Karpas-422 (cell line): Measurements from ENCODE around the gene CDC37L1. TPM values are rescaled to one million over a fixed set of nuclear protein-coding genes. Genes with fewer than 3 reads are reported as not detected.
"Not testable (repeated sequence)": the region's sequence is repeated elsewhere in the genome, so short reads cannot be mapped to it uniquely, and the experiment has no call there.

Experiments used
- DNase-seq: peaks from one replicate; pipeline ENCODE4 v3.0.0-alpha.2; 2015
- H2AFZ ChIP-seq: fragments of 200-600 bp; sonication (generic); 2 replicates; pipeline ENCODE4 v1.6.1; 2014; ENCODE audit warnings: antibody characterized with exemption, low read length, mixed read lengths
- H3K27ac ChIP-seq: fragments of 200-600 bp; sonication (generic); 2 replicates; pipeline ENCODE4 v1.5.1; 2014; ENCODE audit warnings: mild to moderate bottlenecking, low read length, moderate library complexity
- H3K27me3 ChIP-seq: fragments of 200-600 bp; sonication (generic); 2 replicates; pipeline ENCODE4 v1.6.1; 2014; ENCODE audit warnings: low read length, mixed read lengths
- H3K36me3 ChIP-seq: fragments of 200-600 bp; sonication (generic); 2 replicates; pipeline ENCODE4 v1.6.1; 2014; ENCODE audit warnings: low read length, mixed read lengths; ENCODE audit not compliant: insufficient read depth
- H3K4me1 ChIP-seq: fragments of 200-600 bp; sonication (generic); 2 replicates; pipeline ENCODE4 v1.6.1; 2014; ENCODE audit warnings: mild to moderate bottlenecking, low read length, mixed read lengths
- H3K4me2 ChIP-seq: fragments of 200-600 bp; sonication (generic); 2 replicates; pipeline ENCODE4 v1.6.1; 2014; ENCODE audit warnings: low read length, low read depth, mild to moderate bottlenecking; ENCODE audit not compliant: poor library complexity, severe bottlenecking
- H3K4me3 ChIP-seq: fragments of 200-600 bp; sonication (generic); 2 replicates; pipeline ENCODE4 v1.5.1; 2014; ENCODE audit warnings: mild to moderate bottlenecking, antibody characterized with exemption, low read length, mixed read lengths
- H3K79me2 ChIP-seq: fragments of 200-600 bp; sonication (generic); 2 replicates; pipeline ENCODE4 v1.6.1; 2014; ENCODE audit warnings: mild to moderate bottlenecking, low read length, mixed read lengths
- H3K9ac ChIP-seq: fragments of 200-600 bp; sonication (generic); 2 replicates; pipeline ENCODE4 v1.6.0; 2014; ENCODE audit warnings: low read length
- H3K9me2 ChIP-seq: fragments of 200-600 bp; sonication (generic), shearing (Covaris generic); replicated peaks from 2 replicates; pipeline ENCODE4 v1.6.0; 2014; ENCODE audit warnings: mild to moderate bottlenecking, low read length, moderate library complexity; ENCODE audit not compliant: insufficient read depth
- H3K9me3 ChIP-seq: fragments of 300-700, 200-600 bp; sonication (generic); 2 replicates; pipeline ENCODE4 v1.6.1; 2014; ENCODE audit warnings: low read length, mixed read lengths
- H4K20me1 ChIP-seq: fragments of 200-600 bp; sonication (generic); 2 replicates; pipeline ENCODE4 v1.6.1; 2014; ENCODE audit warnings: mild to moderate bottlenecking, antibody characterized with exemption, low read length, low read depth; ENCODE audit not compliant: insufficient read depth
- total RNA-seq: library from RNA; depleted of rRNA; stranded (reverse); fragments of >200 nt; shearing (Covaris generic); gene quantifications from 2 replicates; pipeline ENCODE4 v1.2.3, GENCODE V29; 2014; ENCODE audit warnings: low replicate concordance

CDC37L1 gene
- total RNA-seq, 1 experiment from 2014 or later = 12.0 TPM

DNA sequence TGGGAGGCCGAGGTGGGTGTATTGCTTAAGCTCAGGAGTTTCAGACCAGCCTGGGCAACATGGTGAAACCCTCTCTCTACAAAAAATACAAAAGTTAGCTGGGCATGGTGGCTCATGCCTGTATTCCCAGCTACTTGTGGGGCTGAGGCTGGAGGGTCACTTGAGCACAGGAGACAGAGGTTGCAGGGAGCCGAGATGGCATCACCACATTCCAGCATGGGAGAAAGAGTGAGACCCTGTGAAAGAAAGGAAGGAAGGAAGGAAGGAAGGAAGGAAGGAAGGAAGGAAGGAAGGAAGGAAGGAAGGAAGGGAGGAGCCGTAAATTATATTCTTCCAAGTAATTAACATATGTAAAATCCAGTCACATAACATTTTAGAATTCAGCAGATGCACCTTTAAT is 23.2 kb upstream of the CDC37L1 start:
- H3K36me3 ChIP-seq, DNase-seq, H3K9me3 ChIP-seq, H3K27me3 ChIP-seq, H3K4me3 ChIP-seq, H4K20me1 ChIP-seq, H3K4me2 ChIP-seq, H3K4me1 ChIP-seq, H3K27ac ChIP-seq, H3K9me2 ChIP-seq, H2AFZ ChIP-seq, H3K79me2 ChIP-seq, H3K9ac ChIP-seq: not testable (repeated sequence)

DNA sequence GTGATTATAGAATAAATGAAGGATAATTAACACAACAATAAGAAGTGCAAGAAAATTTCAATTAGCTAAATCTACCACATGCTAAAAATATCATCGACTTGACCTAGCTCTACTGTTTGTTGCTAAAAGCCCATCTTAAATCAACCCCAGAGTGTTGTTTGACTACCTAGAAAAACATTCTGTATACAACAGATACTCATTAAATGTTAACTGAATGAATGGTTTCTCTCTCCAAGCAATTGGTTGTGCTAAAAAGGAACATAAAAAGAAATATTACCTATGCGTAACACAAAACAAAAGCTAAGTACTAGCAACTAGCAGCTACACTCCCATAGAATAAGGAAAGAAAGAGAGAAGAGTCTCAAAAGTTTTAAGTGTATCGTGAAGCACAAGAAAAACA is 22.7 kb upstream of the CDC37L1 start:
- H3K4me1 ChIP-seq = peaks cover under 1% of the 10 kb centered on the region; the same call in 1 of the 2 replicates
- DNase-seq = no peak
- H3K27me3 ChIP-seq = no peaks in the 10 kb centered on the region
- no peaks in the 10 kb centered on the region for H4K20me1 ChIP-seq
- H3K79me2 ChIP-seq = no peaks in the 10 kb centered on the region
- no peak overlapping the region for H2AFZ ChIP-seq
- no peaks in the 10 kb centered on the region for H3K9me2 ChIP-seq
- H3K27ac ChIP-seq = no peak overlapping the region
- no peak overlapping the region for H3K4me2 ChIP-seq
- no peaks in the 10 kb centered on the region for H3K36me3 ChIP-seq
- H3K9ac ChIP-seq = no peak overlapping the region
- no peaks in the 10 kb centered on the region for H3K9me3 ChIP-seq
- H3K4me3 ChIP-seq = no peak overlapping the region

DNA sequence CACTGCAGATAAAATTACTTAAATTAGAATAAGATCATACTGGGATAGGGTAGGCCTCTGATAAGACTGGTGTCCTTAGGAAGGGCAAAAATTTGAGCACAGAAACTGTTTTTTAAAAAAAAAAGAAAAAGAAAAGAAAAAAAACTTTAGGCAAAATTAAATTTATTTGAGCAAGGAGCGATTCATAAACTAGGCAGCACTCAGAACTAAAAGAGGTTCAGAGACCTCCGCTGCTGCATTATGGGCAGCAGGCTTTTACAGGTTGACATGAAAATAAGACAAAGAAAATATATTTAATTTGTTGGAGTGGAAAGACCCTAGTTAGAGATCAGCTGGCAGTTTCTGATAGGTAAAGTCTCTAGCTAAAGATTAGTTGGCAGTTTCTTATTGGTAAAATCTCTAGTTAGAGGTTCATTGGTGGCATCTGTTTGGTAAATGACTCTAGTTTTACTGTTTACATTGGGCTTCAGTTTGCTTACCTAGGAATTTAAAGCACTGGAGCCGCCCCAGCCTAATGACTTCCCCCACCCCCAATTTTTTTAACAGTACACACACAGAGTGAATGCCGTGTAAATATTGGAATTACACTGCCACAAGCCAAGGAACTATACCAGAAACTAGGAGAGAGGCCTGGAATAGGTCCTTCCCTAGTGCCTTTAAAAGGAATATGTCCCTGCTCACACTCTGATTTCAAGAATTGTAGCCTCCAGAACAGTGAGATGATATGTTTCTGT is 21.8 kb upstream of the CDC37L1 start:
- Histone ChIP-seq H3K9ac (no peak overlapping the region), H3K4me3 (no peak overlapping the region), H3K4me1 (peaks cover 4% of the 10 kb centered on the region; the same call in 1 of the 2 replicates), H3K4me2 (no peak overlapping the region), H4K20me1 (no peaks in the 10 kb centered on the region), H3K36me3 (no peaks in the 10 kb centered on the region), H3K9me3 (no peaks in the 10 kb centered on the region), H3K79me2 (no peaks in the 10 kb centered on the region), H3K27me3 (no peaks in the 10 kb centered on the region), H3K9me2 (no peaks in the 10 kb centered on the region), H2AFZ (no peak overlapping the region), H3K27ac (no peak overlapping the region)
- no peak for DNase-seq

DNA sequence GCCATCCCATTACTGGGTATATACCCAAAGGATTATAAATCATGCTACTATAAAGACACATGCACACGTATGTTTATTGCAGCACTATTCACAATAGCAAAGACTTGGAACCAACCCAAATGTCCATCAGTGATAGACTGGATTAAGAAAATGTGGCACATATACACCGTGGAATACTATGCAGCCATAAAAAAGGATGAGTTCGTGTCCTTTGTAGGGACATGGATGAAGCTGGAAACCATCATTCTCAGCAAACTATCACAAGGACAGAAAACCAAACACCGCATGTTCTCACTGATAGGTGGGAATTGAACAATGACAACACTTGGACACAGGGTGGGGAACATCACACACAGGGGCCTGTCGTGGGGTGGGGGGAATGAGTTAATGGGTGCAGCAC is 18.7 kb upstream of the CDC37L1 start:
- not testable (repeated sequence) for H3K27ac ChIP-seq, H3K9me2 ChIP-seq, H3K9ac ChIP-seq, H3K4me2 ChIP-seq, H3K4me3 ChIP-seq, H3K36me3 ChIP-seq, H4K20me1 ChIP-seq, H3K27me3 ChIP-seq, H3K79me2 ChIP-seq, DNase-seq, H2AFZ ChIP-seq, H3K9me3 ChIP-seq
- H3K4me1 ChIP-seq = peaks cover 34% of the 10 kb centered on the region

DNA sequence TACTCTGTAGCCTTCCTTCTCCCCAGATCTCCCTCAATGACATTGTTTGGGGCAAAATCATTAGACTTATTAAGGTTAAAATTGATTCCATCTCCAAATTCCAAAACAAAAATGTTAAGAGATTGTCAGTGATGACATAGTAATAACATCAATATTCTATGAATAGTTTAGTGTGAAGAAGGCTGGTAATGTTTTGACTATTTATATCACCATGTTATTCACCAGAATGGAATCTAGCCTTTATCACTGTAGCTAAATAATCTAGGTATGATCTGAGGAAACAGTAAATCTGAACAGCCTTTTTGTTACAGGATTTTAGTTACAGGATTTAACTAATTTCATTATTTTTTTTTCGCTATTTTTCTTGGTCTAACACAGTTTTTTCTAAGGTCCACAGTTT is 18.2 kb upstream of the CDC37L1 start:
- Histone ChIP-seq H3K27ac (no peak overlapping the region), H3K27me3 (no peaks in the 10 kb centered on the region), H3K9me2 (no peaks in the 10 kb centered on the region), H3K36me3 (no peaks in the 10 kb centered on the region), H3K4me3 (no peak overlapping the region), H3K9ac (no peak overlapping the region), H3K9me3 (no peaks in the 10 kb centered on the region), H3K4me2 (no peak overlapping the region), H3K4me1 (peaks cover 39% of the 10 kb centered on the region), H4K20me1 (no peaks in the 10 kb centered on the region; the same call in 1 of the 2 replicates), H3K79me2 (no peaks in the 10 kb centered on the region), H2AFZ (no peak overlapping the region)
- no peak for DNase-seq

DNA sequence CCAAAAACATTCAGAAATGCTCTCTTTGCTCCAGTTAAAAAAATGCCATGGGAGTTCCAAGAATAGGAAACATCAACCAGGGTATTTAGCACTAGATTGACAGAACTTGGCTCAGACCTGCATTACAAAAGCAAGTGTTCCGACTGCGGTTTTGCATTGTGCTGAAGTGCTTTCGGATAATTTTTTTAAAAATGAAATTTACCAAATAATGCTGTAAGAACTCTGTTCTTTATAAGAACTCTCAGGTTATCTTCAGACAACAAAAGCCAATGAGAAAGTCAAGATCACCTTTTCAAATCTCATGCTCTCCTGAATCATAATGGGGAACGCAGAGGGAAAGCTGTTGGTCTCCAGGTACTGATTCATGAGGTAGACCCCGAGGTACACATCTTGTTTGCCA is 17.8 kb upstream of the CDC37L1 start:
- H3K27ac ChIP-seq = no peak overlapping the region
- H3K4me1 ChIP-seq = peaks cover 44% of the 10 kb centered on the region
- no peaks in the 10 kb centered on the region for H3K36me3 ChIP-seq
- peak overlapping the region; percentile 81 for H3K9ac ChIP-seq
- H2AFZ ChIP-seq = peak overlapping the region; percentile 80
- H4K20me1 ChIP-seq = no peaks in the 10 kb centered on the region; the same call in 1 of the 2 replicates
- peak overlapping the region; percentile 76 for H3K4me2 ChIP-seq
- H3K4me3 ChIP-seq = peak overlapping the region; percentile 79
- H3K27me3 ChIP-seq = no peaks in the 10 kb centered on the region
- H3K79me2 ChIP-seq = no peaks in the 10 kb centered on the region
- no peak for DNase-seq
- no peaks in the 10 kb centered on the region for H3K9me2 ChIP-seq
- no peaks in the 10 kb centered on the region for H3K9me3 ChIP-seq

DNA sequence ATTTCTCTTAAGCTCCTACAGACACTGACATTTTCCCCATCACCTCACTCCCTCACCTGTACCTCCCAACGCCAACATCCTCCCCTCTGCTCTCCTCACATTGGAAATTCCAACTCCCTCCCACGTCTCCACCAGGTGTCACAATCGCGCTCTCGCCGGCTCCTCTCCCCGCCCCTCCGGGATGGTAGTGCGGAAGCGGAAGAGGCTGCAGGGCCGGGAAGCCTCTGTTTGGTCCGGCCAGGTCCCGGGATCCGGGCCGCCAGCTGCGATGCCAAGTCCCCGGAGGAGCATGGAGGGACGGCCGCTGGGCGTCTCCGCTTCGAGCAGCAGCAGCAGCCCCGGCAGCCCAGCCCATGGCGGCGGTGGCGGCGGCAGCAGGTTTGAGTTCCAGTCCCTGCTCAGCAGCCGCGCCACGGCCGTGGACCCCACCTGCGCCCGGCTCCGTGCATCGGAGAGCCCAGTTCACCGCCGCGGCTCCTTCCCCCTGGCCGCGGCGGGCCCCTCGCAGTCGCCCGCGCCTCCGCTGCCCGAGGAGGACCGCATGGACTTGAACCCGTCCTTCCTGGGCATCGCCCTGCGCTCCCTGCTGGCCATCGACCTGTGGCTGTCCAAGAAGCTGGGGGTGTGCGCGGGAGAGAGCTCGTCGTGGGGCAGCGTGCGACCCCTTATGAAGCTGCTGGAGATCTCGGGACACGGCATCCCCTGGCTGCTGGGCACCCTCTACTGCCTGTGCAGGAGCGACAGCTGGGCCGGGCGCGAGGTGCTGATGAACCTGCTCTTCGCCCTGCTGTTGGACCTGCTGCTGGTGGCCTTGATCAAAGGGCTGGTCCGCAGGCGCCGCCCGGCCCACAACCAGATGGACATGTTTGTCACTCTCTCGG is 17.0 kb upstream of the CDC37L1 start, which contains the start of gene PLPP6:
Gene PLPP6, plus strand, starts transcription at position 187 of the 881 bp plus-strand sequence. Its CDS starts 82 bp downstream, at position 269.
- peaks cover 47% of the 10 kb centered on the region for H3K4me1 ChIP-seq
- no peaks in the 10 kb centered on the region for H3K36me3 ChIP-seq
- no peaks in the 10 kb centered on the region for H3K27me3 ChIP-seq
- no peaks in the 10 kb centered on the region for H3K79me2 ChIP-seq
- no peaks in the 10 kb centered on the region; the same call in 1 of the 2 replicates for H4K20me1 ChIP-seq
- peak; percentile 89 for DNase-seq
- no peaks in the 10 kb centered on the region for H3K9me3 ChIP-seq
- peak within 1 kb of the TSS; percentile 81 for H3K9ac ChIP-seq
- peak within 1 kb of the TSS; percentile 80 for H2AFZ ChIP-seq
- H3K9me2 ChIP-seq = no peaks in the 10 kb centered on the region
- peak within 1 kb of the TSS; percentile 79 for H3K4me3 ChIP-seq
- no peak within 1 kb of the TSS for H3K27ac ChIP-seq
- peak within 1 kb of the TSS; percentile 76 for H3K4me2 ChIP-seq
